ENCODE data around the gene NUDT3. TPM values are rescaled to one million over a fixed set of nuclear protein-coding genes. Genes with fewer than 3 reads are reported as not detected.
"Not testable (repeated sequence)": the region's sequence is repeated elsewhere in the genome, so short reads cannot be mapped to it uniquely, and the experiment has no call there.

Gene NUDT3
- total and polyA plus RNA-seq, 5 experiments from 2014 or later, result 7.4 to 31.7 (median 10.8) TPM

GRCh38 chr6:34281702-34282334 lies 110.7 kb downstream of the NUDT3 start:
- Mint-ChIP-seq H3K9me3 (no peaks in the 10 kb centered on the region), H3K27ac (no peak overlapping the region), H3K4me1 (peaks cover 0 to 31% (median 17%) of the 10 kb centered on the region in 4 donors), H3K36me3 (peaks cover 0 to 40% (median 6%) of the 10 kb centered on the region in 3 donors), H3K27me3 (no peaks in the 10 kb centered on the region), H3K4me3 (no peak overlapping the region)
- POLR2A ChIA-PET, result no interaction called here
- DNase-seq, result no peak
- no peak for ATAC-seq

- peaks cover 2 to 30% (median 22%) of the 10 kb centered on the region in 4 donors for H3K4me1 Mint-ChIP-seq
- no peaks in the 10 kb centered on the region for H3K9me3 Mint-ChIP-seq
- peaks cover 0 to 30% (median 6%) of the 10 kb centered on the region in 3 donors for H3K36me3 Mint-ChIP-seq
- no peak overlapping the region for H3K27ac Mint-ChIP-seq
- H3K4me3 Mint-ChIP-seq, result no peak overlapping the region
- POLR2A ChIA-PET, result no interaction called here
- no peak for DNase-seq
- H3K27me3 Mint-ChIP-seq, result no peaks in the 10 kb centered on the region
- ATAC-seq, result no peak
Measured at GRCh38 chr6:34280216-34280615, 112.3 kb downstream of the NUDT3 start.

GRCh38 chr6:34278833-34279232 lies 113.6 kb downstream of the NUDT3 start:
- Mint-ChIP-seq H3K36me3 (peaks cover 0 to 18% (median 3%) of the 10 kb centered on the region in 3 donors), H3K9me3 (no peaks in the 10 kb centered on the region), H3K27ac (peak overlapping the region in 2 of 10 donors; percentile 24 to 48), H3K4me3 (no peak overlapping the region), H3K4me1 (peaks cover 4 to 22% (median 17%) of the 10 kb centered on the region in 4 donors), H3K27me3 (no peaks in the 10 kb centered on the region)
- ATAC-seq (no peak), DNase-seq (no peak)
- POLR2A ChIA-PET, result no interaction called here

GRCh38 chr6:34277763-34278112 lies 114.7 kb downstream of the NUDT3 start:
- Mint-ChIP-seq H3K9me3 (no peaks in the 10 kb centered on the region), H3K4me1 (peaks cover 4 to 22% (median 18%) of the 10 kb centered on the region in 4 donors), H3K27me3 (no peaks in the 10 kb centered on the region), H3K36me3 (peaks cover 0 to 17% (median 3%) of the 10 kb centered on the region in 3 donors), H3K4me3 (no peak overlapping the region), H3K27ac (peak overlapping the region in 1 of 10 donors; percentile 65)
- ATAC-seq (no peak), DNase-seq (no peak)
- POLR2A ChIA-PET, result interaction anchor here (0.6 kb wide), 1 partner anchor 138 kb away, joined by 8 read pairs; no protein-coding TSS in a partner anchor

- Mint-ChIP-seq H3K4me3 (no peak overlapping the region), H3K9me3 (no peaks in the 10 kb centered on the region), H3K4me1 (peaks cover 4 to 25% (median 19%) of the 10 kb centered on the region in 4 donors), H3K36me3 (peaks cover 0 to 15% (median 3%) of the 10 kb centered on the region in 3 donors), H3K27ac (peak overlapping the region in 5 of 10 donors; percentile 2 to 61 (median 9)), H3K27me3 (no peaks in the 10 kb centered on the region)
- DNase-seq (no peak), ATAC-seq (no peak)
- POLR2A ChIA-PET, result interaction anchor here (0.5 to 0.6 kb wide), 2 partner anchors 138 kb away, joined by 5 to 8 read pairs; no protein-coding TSS in a partner anchor
Measured at GRCh38 chr6:34276881-34277762, 115.3 kb downstream of the NUDT3 start.

GRCh38 chr6:34276191-34276590 lies 116.3 kb downstream of the NUDT3 start:
- Mint-ChIP-seq H3K27ac (peak overlapping the region in 6 of 10 donors; percentile 2 to 27 (median 4)), H3K4me1 (peaks cover 4 to 26% (median 19%) of the 10 kb centered on the region in 4 donors), H3K4me3 (no peak overlapping the region), H3K36me3 (peaks cover 0 to 9% (median 3%) of the 10 kb centered on the region in 3 donors), H3K9me3 (no peaks in the 10 kb centered on the region), H3K27me3 (no peaks in the 10 kb centered on the region)
- DNase-seq (no peak), ATAC-seq (no peak)
- POLR2A ChIA-PET, result interaction anchor here (0.5 kb wide), 1 partner anchor 139 kb away, joined by 5 read pairs; no protein-coding TSS in a partner anchor

GRCh38 chr6:34275128-34275804 lies 117.2 kb downstream of the NUDT3 start:
- ATAC-seq (no peak), DNase-seq (no peak)
- H3K4me3 Mint-ChIP-seq, result no peak overlapping the region
- H3K9me3 Mint-ChIP-seq, result no peaks in the 10 kb centered on the region
- H3K4me1 Mint-ChIP-seq, result peaks cover 4 to 26% (median 19%) of the 10 kb centered on the region in 4 donors
- H3K27me3 Mint-ChIP-seq, result no peaks in the 10 kb centered on the region
- H3K36me3 Mint-ChIP-seq, result peaks cover 0 to 4% (median 3%) of the 10 kb centered on the region in 3 donors
- POLR2A ChIA-PET, result no interaction called here
- H3K27ac Mint-ChIP-seq, result peak overlapping the region in 4 of 10 donors; percentile 1 to 78 (median 52)

- Mint-ChIP-seq H3K27me3 (no peaks in the 10 kb centered on the region), H3K4me1 (peaks cover 4 to 27% (median 15%) of the 10 kb centered on the region in 4 donors), H3K4me3 (no peak overlapping the region), H3K9me3 (no peaks in the 10 kb centered on the region), H3K27ac (no peak overlapping the region), H3K36me3 (no peaks in the 10 kb centered on the region)
- ATAC-seq, result no peak
- DNase-seq, result no peak
- POLR2A ChIA-PET, result no interaction called here
Measured at GRCh38 chr6:34274129-34274528, 118.3 kb downstream of the NUDT3 start.

- DNase-seq (no peak), ATAC-seq (no peak)
- POLR2A ChIA-PET, result interaction anchor here (1.1 kb wide), 1 partner anchor 143 kb away, joined by 5 read pairs; no protein-coding TSS in a partner anchor
- no peaks in the 10 kb centered on the region for H3K36me3 Mint-ChIP-seq
- H3K27ac Mint-ChIP-seq, result no peak overlapping the region
- H3K27me3 Mint-ChIP-seq, result no peaks in the 10 kb centered on the region
- H3K9me3 Mint-ChIP-seq, result no peaks in the 10 kb centered on the region
- peak overlapping the region in 1 of 10 donors; percentile 42 for H3K4me3 Mint-ChIP-seq
- H3K4me1 Mint-ChIP-seq, result peaks cover 4 to 21% (median 12%) of the 10 kb centered on the region in 4 donors
Measured at GRCh38 chr6:34273242-34273805, 119.1 kb downstream of the NUDT3 start.

- DNase-seq, result no peak
- Mint-ChIP-seq H3K27me3 (no peaks in the 10 kb centered on the region), H3K4me1 (peaks cover 4 to 21% (median 11%) of the 10 kb centered on the region in 4 donors), H3K9me3 (no peaks in the 10 kb centered on the region), H3K36me3 (no peaks in the 10 kb centered on the region), H3K27ac (no peak overlapping the region), H3K4me3 (peak overlapping the region in 1 of 10 donors; percentile 36)
- no peak for ATAC-seq
- POLR2A ChIA-PET, result interaction anchor here (1.1 kb wide), 1 partner anchor 144 kb away, joined by 5 read pairs; no protein-coding TSS in a partner anchor
Measured at GRCh38 chr6:34272013-34272926, 120.2 kb downstream of the NUDT3 start.

- H3K4me3 Mint-ChIP-seq, result peak overlapping the region in 5 of 10 donors; percentile 4 to 73 (median 63)
- H3K36me3 Mint-ChIP-seq, H3K9me3 Mint-ChIP-seq, H3K27me3 Mint-ChIP-seq, POLR2A ChIA-PET: not testable (repeated sequence)
- H3K27ac Mint-ChIP-seq, result peak overlapping the region in 4 of 10 donors; percentile 88 to 94 (median 91)
- peak in 1 of 10 donors; percentile 29 for DNase-seq
- peak in 1 of 2 donors; percentile 57 for ATAC-seq
- peaks cover 2 to 14% (median 6%) of the 10 kb centered on the region in 4 donors for H3K4me1 Mint-ChIP-seq
Measured at GRCh38 chr6:34269658-34270341, 122.7 kb downstream of the NUDT3 start.

All from naive thymus-derived CD8-positive, alpha-beta T cell (primary cell).